IPS-11a (cell line): Measurements from ENCODE around the gene TMTC2.

ENCODE experiments used
- H3K4me3 ChIP-seq: one replicate; pipeline ENCODE4 v1.5.1; 2013; ENCODE audit warnings: low read depth, low read length, control low read depth

The TMTC2 gene

GRCh38 chr12:82877963-82878362 lies 191.3 kb downstream of the TMTC2 start:
- no peak overlapping the region for H3K4me3 ChIP-seq

- H3K4me3 ChIP-seq = no peak overlapping the region
Measured at GRCh38 chr12:82880442-82880901, 193.8 kb downstream of the TMTC2 start.

GRCh38 chr12:82883394-82884355 lies 197.0 kb downstream of the TMTC2 start:
- no peak overlapping the region for H3K4me3 ChIP-seq

- no peak overlapping the region for H3K4me3 ChIP-seq
Measured at GRCh38 chr12:82886671-82887340, 200.1 kb downstream of the TMTC2 start.

GRCh38 chr12:82893896-82894295 lies 207.2 kb downstream of the TMTC2 start:
- H3K4me3 ChIP-seq = no peak overlapping the region

- H3K4me3 ChIP-seq = no peak overlapping the region
Measured at GRCh38 chr12:82896277-82896676, 209.6 kb downstream of the TMTC2 start.

- H3K4me3 ChIP-seq = no peak overlapping the region
Measured at GRCh38 chr12:82896979-82897378, 210.3 kb downstream of the TMTC2 start.

- H3K4me3 ChIP-seq = no peak overlapping the region
Measured at GRCh38 chr12:82898441-82898840, 211.7 kb downstream of the TMTC2 start.

- H3K4me3 ChIP-seq = no peak overlapping the region
Measured at GRCh38 chr12:82904219-82904790, 217.6 kb downstream of the TMTC2 start.

GRCh38 chr12:82910246-82910893 lies 223.7 kb downstream of the TMTC2 start:
- no peak overlapping the region for H3K4me3 ChIP-seq

- no peak overlapping the region for H3K4me3 ChIP-seq
Measured at GRCh38 chr12:82912406-82912805, 225.7 kb downstream of the TMTC2 start.

GRCh38 chr12:82919388-82920054 lies 232.8 kb downstream of the TMTC2 start:
- H3K4me3 ChIP-seq = no peak overlapping the region

- H3K4me3 ChIP-seq = no peak overlapping the region
Measured at GRCh38 chr12:82923935-82924334, 237.2 kb downstream of the TMTC2 start.

GRCh38 chr12:82926630-82927029 lies 239.9 kb downstream of the TMTC2 start:
- no peak overlapping the region for H3K4me3 ChIP-seq

GRCh38 chr12:82930301-82930700 lies 243.6 kb downstream of the TMTC2 start:
- H3K4me3 ChIP-seq = no peak overlapping the region

GRCh38 chr12:82931349-82932116 lies 244.8 kb downstream of the TMTC2 start:
- H3K4me3 ChIP-seq = no peak overlapping the region

- H3K4me3 ChIP-seq = no peak overlapping the region
Measured at GRCh38 chr12:82937151-82937550, 250.4 kb downstream of the TMTC2 start.

- H3K4me3 ChIP-seq = no peak overlapping the region
Measured at GRCh38 chr12:82942521-82942920, 255.8 kb downstream of the TMTC2 start.

GRCh38 chr12:82942991-82943401 lies 256.3 kb downstream of the TMTC2 start:
- H3K4me3 ChIP-seq = no peak overlapping the region

- no peak overlapping the region for H3K4me3 ChIP-seq
Measured at GRCh38 chr12:82948491-82948890, 261.8 kb downstream of the TMTC2 start.
